GM18870 (cell line): ENCODE measurements around the gene DAP.
"Not testable (repeated sequence)": the region's sequence is repeated elsewhere in the genome, so short reads cannot be mapped to it uniquely, and the experiment has no call there.

Experiments used
- ATAC-seq: cut with Tn5 transposase; IDR thresholded peaks from one replicate; pipeline ENCODE4 v1.9.1; 2021; ENCODE audit warnings: moderate library complexity; ENCODE audit not compliant: unreplicated experiment

Gene DAP

DNA sequence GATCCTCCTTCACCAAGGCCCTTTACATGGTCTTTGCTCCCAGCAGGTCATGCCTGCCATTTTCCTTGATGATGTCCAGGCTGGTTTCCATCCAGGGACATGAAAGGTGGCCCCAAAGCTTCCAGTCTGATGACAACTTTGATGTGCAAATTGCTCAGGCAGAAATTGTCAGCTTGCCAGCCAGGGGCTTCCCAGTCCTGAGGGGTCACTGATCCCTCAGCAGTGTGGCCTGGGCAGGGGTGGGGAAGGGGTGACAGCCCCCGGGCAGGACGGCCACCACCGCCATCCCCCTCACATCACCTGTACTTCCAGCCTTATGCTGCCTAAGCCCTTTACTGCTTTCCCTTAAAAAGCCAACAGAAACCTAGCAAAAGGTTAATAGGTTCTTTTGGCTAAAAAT, 100.9 kb downstream of the DAP start:
- no peak for ATAC-seq

DNA sequence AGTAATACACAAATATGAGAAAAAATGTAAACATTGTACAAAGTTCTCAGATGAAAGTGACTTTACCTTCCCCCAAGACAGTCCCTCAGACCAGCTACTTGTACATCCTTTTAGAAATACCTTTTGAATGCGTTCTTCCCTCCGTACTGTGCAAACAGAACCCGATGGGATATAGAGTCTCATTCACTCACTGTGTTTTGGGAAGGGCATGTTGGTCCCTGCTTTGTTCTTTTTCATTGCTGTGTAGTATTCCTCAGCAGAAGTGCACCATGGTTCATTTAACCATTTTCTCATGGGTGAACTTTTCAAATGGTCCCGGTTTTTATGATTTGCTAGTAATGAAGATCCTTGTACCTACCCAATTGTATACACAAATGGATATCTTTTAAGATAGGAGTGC, 102.8 kb downstream of the DAP start:
- ATAC-seq, result no peak

DNA sequence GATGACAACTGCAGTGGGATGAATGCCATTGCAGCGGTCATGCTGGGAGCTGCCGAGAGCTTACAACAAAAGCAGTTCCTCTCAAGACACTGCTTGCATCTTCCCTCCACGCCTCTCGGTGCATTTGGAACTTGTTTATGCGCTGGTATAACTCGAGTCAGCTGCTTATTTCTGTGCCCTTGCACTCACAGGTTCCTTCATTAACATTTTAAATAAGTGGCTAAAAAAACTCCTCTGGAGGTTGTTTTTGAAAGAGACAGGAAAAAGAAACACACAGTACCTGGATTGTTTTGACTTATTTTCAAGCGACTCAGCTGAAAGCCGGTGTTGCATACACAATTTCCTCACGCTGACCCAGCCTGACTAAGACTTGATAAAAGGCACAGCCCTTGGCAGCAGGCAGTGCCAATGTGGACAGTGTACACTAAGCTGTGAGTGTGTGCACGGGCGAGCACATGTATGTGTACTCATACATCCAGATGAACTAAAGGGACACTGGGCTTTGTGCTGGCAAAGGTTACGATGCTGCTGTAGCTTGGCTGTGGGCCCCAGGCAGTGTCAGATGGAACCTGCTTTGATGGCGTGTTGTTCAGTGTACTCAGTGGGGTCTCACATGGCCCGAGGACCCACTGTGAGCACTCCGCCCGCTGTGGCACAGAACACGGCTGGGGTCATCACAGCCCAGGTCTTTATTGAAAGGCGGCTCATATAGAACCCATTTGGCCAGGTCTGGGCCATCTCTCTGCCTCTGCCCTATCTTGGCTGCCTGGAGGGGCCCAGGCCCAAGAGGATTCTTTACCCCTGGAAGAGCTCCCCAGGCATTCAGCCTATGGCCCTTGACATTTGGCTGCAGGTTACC, 104.8 kb downstream of the DAP start:
- ATAC-seq, result no peak

DNA sequence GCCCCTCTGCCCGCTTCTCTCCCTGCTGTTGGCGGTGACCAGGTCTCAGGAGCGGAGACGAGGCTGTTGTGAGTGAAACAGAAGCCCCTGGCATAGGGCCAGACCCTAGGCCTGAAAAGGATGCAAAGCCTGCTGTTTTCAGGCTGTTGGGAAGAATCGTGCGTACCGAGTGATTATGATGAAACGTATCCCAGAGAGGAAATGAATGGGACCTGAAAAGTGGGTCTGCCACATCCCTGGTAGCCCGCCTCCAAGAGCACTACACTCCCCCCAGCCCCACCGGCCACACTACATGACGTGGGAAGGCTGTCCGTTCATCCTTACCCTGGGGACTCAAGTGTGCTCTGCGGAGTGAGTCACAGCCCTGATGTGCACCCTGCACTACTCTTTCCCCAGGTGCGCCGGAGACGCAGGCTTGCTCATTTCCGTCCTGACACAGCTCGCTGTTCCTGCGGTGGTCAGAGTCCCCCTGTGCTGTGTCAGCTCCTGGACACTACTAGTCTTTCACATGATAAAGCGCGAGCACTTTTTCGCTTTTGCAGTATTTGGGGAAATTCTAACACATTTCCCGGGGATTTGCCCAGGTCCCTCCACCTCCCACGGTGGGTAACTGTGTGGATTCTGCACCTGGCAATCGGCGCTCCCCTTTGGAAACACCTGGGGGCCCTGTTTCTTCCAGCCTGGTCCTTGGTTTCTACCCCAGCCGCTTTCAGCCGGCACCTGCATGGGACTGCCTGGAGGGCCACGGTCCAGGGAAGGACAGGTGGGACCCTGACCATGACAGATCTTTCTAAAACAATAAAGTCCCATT, 105.7 kb downstream of the DAP start:
- no peak for ATAC-seq

GRCh38 chr5:10654566-10654965, 106.5 kb downstream of the DAP start:
- no peak for ATAC-seq

- no peak for ATAC-seq
These were observed 107.2 kb downstream of the DAP start for GRCh38 chr5:10653751-10654400.

DNA sequence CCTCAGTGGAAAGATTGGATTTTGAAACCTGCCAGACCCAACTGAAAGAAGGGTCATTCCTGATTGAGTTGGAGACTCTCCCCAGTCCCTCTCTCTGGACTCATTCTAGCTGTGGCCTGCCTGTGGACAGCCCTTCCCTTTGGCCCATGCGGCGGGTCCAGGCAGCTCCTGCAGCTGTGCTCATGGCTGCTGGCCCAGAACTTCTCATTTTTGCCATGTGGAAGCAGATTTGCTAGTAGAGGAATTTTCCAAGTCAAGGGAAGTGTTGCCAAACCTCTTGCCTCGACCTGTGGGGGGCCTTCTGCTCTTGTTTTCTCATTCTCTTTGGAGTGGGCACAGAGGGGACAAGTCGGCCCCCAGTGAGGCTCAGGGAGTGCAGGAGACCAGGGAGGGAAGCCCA, 108.0 kb downstream of the DAP start:
- no peak for ATAC-seq

DNA sequence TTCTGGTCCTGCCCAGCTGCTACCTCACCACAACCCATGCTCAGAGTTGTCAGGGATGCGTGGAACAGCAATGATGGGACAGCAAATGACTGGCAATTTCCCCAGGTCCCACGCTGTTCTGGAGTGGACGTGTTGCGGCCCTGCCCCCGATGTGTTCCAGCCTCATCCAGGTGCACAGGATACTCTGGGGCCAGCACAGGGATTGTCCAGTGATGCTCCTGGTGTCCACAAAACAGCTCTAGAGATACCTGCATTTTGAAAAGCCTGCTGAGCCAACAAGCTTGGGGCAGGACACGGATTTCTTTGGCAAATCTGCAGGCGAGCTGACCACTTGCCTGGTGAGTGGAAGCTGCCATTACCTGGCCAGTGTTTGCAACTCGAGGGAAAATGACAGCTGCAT, 108.4 kb downstream of the DAP start:
- ATAC-seq, result no peak

GRCh38 chr5:10652151-10652550, 108.9 kb downstream of the DAP start:
- no peak for ATAC-seq

DNA sequence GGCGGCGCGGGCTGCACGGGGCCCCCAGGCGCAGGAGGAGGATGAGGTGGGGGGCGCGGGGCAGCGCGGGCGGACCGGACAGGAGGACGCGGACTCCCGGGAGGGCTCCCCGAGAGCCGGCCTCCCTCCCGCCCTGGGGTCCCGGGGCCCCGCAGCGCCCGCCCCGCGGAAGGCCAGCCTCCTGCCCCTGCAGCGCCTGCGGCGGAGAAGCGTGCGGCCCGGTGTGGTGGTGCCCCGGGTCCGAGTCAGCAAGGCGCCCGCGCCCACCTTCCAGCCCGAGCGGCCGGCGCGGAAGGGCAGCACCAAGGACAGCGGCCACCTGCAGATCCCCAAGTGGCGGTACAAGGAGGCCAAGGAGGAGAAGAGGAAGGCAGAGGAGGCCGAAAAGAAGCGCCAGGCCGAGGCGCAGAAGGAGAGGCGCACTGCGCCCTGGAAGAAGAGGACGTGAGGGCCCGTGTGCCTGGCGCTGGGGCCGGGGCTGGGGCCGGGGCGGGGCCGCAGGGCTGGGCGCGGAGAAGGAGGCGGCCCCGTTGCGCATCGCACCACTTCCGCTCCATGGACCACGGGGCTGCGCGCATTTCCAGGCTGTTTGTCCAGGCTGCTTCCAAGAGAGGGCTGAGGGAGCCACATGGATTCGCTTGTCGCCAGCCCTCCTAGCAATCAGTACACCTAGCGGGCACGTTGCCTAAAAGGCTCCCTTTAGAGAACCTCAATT, 111.2 kb downstream of the DAP start:
- no peak for ATAC-seq

DNA sequence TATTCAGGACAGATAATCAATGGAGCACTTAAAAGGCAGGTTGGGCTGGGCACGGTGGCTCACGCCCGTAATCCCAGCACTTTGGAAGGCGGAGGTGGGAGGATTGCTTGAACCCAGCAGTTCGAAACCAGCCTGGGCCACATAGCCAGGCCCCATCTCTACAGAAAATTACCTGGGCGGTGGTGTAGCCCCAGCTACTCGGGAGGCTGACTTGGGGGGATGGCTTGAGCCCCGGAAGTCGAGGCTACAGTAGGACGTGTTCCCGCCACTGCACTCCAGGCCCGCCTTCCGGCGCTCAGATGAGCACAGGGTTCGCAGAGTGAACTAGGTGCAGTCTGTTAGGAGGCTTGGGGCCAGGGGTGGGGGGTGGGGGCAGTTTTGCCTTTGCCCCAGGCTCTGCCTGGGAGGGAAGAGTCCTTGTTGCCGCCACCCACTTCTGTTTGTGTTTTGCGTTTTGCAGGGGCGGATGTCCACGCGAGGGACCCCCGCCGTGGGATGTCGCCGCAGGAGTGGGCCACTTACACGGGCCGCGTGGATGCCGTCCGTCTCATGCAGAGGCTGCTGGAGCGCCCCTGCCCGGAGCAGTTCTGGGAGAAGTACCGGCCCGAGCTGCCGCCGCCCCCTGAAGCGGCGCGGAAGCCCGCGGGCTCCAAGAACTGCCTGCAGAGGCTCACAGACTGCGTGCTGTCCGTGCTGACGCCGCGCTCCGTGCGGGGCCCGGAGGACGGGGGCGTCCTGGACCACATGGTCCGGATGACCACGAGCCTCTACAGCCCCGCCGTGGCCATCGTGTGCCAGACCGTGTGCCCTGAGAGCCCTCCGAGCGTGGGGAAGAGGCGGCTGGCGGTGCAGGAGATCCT, 112.0 kb downstream of the DAP start:
- ATAC-seq, result no peak

DNA sequence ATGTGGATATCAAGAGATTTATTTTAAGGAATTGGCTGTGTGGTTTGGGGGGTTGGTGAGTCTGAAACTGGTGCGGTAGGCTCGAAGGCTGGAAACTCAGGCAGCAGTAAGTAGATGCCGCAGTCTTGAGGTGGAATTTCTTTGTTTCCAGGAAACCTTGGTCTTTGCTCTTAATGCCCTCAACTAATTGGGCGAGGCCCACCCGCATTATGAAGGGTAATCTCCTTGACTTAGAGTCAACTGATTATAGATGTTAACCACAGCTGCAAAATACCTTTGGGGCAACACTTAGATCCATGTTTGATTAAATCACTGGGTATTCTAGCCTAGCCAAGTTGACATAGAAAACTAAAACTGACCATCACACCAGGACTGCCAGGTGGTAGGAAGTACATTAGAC, 113.4 kb downstream of the DAP start:
- no peak for ATAC-seq

- ATAC-seq, result no peak
These were observed 115.4 kb downstream of the DAP start for GRCh38 chr5:10645671-10646070.

DNA sequence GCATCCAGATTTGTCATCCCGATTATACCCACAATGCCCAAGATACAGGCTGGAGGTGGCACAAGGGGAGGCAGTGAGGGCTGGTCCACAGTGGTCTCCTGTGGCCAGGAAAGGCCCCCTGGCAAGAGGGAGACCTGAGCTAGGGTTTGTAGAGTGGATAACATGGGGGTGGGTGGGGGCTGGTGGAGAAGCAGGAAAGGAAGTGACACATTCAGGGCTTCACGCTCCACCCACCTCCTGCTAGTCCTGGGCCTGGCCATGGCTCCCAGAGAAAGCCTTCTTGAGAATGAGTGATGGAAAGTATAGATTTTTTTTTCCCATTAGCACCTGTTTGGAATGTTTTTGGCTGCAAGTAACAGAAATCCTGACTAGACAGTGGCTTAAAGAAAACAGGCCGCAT, 115.9 kb downstream of the DAP start:
- no peak for ATAC-seq

DNA sequence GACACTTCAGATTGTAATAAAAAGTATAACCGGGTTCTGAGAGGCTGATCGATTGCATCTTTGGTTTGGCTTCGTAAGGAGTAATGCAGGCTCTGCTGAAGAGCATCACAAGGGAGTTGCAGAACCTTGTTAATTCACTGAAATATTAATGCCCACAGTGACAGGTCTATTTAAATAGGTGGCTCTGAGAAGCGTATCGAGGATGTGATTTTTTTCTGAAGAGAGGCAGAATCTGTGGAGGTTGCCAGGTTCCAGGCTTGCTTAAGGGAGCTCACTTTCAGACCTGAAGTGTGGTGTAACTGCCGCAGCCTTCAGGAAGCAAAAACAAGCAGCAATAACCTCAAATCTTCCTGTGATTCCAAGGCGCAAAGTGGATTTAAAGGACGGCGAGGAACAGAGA, 116.8 kb downstream of the DAP start:
- no peak for ATAC-seq

GRCh38 chr5:10642367-10642766, 118.7 kb downstream of the DAP start:
- ATAC-seq, result no peak

GRCh38 chr5:10639846-10640368, 121.1 kb downstream of the DAP start:
- ATAC-seq, result no peak

DNA sequence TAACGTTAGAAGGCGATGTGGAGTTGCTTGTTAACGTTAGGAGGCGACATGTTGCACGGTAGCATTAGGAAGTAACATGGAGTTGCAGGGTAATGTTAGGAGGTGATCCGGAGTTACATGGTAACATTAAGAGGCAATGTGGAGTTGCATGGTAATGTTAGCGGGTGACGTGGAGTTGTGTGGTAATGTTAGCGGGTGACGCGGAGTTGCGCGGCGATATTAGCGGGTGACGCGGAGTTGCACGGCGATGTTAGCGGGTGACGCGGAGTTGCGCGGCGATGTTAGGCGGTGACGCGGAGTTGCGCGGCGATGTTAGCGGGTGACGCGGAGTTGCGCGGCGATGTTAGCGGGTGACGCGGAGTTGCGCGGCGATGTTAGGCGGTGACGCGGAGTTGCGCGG, 122.3 kb downstream of the DAP start:
- ATAC-seq, result not testable (repeated sequence)

DNA sequence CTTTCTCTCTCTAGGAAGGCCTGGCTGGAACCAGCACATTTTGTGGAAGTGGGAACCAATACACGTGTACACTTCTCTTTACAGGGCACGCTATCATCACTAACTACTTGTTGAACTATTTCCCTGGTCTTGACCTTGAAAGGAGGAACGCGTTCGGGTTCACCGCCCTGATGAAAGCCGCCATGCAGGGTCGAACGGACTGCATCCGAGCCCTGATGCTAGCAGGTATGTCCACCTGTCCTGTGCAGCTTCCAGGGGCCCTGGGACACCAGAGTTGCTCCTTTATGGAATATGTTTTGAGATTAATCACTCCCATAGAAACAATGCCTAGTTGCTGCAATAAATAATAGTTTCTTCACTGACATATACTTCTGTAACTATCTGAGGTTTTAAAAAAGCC, 123.1 kb downstream of the DAP start:
- no peak for ATAC-seq
